PC-9 (cell line): Measurements from ENCODE around the gene AFAP1.

ENCODE experiments used
- EZH2 ChIP-seq: fragments of 200-600 bp; sonication (generic); IDR thresholded peaks from 2 replicates; pipeline ENCODE4 v1.8.0; 2017; ENCODE audit warnings: antibody characterized with exemption, low read depth
- TF ChIP-seq, protein P1 (sequence below): fragments of 200-600 bp; sonication (generic); conservative IDR thresholded peaks from 2 replicates; pipeline ENCODE4 v1.6.1; 2017; ENCODE audit warnings: mixed run types, antibody characterized with exemption, mild to moderate bottlenecking, moderate library complexity

DNA sequence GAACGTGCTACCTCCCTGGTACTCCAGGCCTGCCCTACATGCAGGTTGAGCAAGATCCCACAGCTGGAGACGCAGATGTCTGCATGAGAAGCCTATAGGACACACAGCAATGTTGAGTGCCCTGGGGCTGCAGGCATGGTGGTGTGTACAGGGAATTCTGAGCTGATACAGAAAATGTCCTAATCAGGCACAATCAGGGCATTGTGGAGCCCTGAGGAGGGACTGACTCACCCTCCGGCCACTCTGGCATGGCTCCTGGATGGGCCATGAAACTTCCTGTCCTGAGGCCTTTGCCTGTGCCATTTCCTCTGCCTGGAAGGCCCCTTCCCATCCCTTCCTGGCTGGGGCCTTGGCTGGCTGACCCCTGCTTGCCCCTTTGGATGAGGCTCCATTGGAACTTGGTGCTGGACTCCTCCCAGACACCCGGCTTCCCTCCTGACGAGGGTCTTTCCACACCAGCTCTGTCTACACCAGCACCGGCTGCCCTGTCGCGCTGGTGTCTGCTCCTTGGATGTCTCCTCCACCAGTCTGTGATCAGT, 16.7 kb upstream of the AFAP1 start:
- TF ChIP-seq, protein P1, sequence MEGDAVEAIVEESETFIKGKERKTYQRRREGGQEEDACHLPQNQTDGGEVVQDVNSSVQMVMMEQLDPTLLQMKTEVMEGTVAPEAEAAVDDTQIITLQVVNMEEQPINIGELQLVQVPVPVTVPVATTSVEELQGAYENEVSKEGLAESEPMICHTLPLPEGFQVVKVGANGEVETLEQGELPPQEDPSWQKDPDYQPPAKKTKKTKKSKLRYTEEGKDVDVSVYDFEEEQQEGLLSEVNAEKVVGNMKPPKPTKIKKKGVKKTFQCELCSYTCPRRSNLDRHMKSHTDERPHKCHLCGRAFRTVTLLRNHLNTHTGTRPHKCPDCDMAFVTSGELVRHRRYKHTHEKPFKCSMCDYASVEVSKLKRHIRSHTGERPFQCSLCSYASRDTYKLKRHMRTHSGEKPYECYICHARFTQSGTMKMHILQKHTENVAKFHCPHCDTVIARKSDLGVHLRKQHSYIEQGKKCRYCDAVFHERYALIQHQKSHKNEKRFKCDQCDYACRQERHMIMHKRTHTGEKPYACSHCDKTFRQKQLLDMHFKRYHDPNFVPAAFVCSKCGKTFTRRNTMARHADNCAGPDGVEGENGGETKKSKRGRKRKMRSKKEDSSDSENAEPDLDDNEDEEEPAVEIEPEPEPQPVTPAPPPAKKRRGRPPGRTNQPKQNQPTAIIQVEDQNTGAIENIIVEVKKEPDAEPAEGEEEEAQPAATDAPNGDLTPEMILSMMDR, result no peak
- no peak for TF ChIP-seq EZH2
